Aorta (tissue), 5 donors: ENCODE results near the gene SLC47A1. TPM values are rescaled to one million over a fixed set of nuclear protein-coding genes. Genes with fewer than 3 reads are reported as not detected.

ENCODE experiments used
- ATAC-seq: fragments of 200-7000 bp; cut with Tn5 transposase; one replicate; pipeline ENCODE4 v1.9.1; 2022; ENCODE audit warnings: moderate library complexity; ENCODE audit not compliant: low FRiP score
- DNase-seq, 2 donors: peaks; one replicate each; pipeline ENCODE4 v3.0.0-alpha.2; 2020
- H3K27ac ChIP-seq, 2 donors: one replicate each; pipeline ENCODE4 v1.5.1; 2013; ENCODE audit warnings: low read length in 2 of 2, mild to moderate bottlenecking in 2 of 2, moderate library complexity in 2 of 2, control low read depth in 1 of 2, inconsistent platforms in 1 of 2, low read depth in 1 of 2
- H3K27me3 ChIP-seq, 2 donors: one replicate each; pipeline ENCODE4 v1.6.1; 2013; ENCODE audit warnings: control low read depth in 1 of 2, low read length in 1 of 2, mild to moderate bottlenecking in 1 of 2, moderate library complexity in 1 of 2; ENCODE audit not compliant: insufficient read depth in 2 of 2, control insufficient read depth in 1 of 2
- H3K36me3 ChIP-seq, 2 donors: one replicate each; pipeline ENCODE4 v1.6.1; 2013; ENCODE audit warnings: control low read depth in 1 of 2, low read length in 1 of 2, mild to moderate bottlenecking in 1 of 2; ENCODE audit not compliant: insufficient read depth in 2 of 2, control insufficient read depth in 1 of 2
- H3K4me1 ChIP-seq, 2 donors: one replicate each; pipeline ENCODE4 v1.6.1; 2013; ENCODE audit warnings: low read length in 2 of 2, control low read depth in 1 of 2, mild to moderate bottlenecking in 1 of 2, moderate library complexity in 1 of 2; ENCODE audit not compliant: insufficient read depth in 2 of 2, control insufficient read depth in 1 of 2
- H3K4me3 ChIP-seq, 2 donors: one replicate each; pipeline ENCODE4 v1.5.1; 2013; ENCODE audit warnings: low read length in 2 of 2, control low read depth in 1 of 2, mild to moderate bottlenecking in 1 of 2
- H3K9me3 ChIP-seq: one replicate; pipeline ENCODE4 v1.6.1; 2013; ENCODE audit warnings: mild to moderate bottlenecking, low read length; ENCODE audit not compliant: control insufficient read depth
- WGBS, 2 donors: extraction: QIAGEN DNeasy Blood & Tissue Kit; methylation state at CpG; one replicate each; pipeline ENCODE4 v1.1.7; 2013; 5-methylcytosine and 5-hydroxymethylcytosine counted together
- intact Hi-C, 2 donors: fragments of 100-400 bp; cut with DNase I; formaldehyde crosslinking; loops; one replicate each; pipeline versions ENCODE4 v1.14.2 to v1.15.0; 2022
- polyA plus RNA-seq, 2 donors: library from polyadenylated mRNA; stranded (reverse); fragments of 200-250 nt; gene quantifications; one replicate each; pipeline ENCODE4 v1.2.3, GENCODE V29; 2013
- total RNA-seq, 2 donors: library from RNA; stranded (reverse); fragmentation: NEBNext Ultra II Directional; extraction: Animal tissue kit (Norgen Biotek cat#: 25700); gene quantifications; one replicate each; pipeline ENCODE4 v1.2.1, GENCODE V29; 2021
- donor health status: healthy with polysubstance abuse.
- donor health status: Bipolar disorder and iron deficiency.
- donor health status: DM: no; HTN: no; CAD: no.
- donor health status: DM: no; HTN: no; CAD: no.
- donor health status: DM: yes; HTN: yes; CAD: no.

Gene SLC47A1
- total and polyA plus RNA-seq, 4 donors: 3.9 to 7.3 (median 5.8) TPM

DNA sequence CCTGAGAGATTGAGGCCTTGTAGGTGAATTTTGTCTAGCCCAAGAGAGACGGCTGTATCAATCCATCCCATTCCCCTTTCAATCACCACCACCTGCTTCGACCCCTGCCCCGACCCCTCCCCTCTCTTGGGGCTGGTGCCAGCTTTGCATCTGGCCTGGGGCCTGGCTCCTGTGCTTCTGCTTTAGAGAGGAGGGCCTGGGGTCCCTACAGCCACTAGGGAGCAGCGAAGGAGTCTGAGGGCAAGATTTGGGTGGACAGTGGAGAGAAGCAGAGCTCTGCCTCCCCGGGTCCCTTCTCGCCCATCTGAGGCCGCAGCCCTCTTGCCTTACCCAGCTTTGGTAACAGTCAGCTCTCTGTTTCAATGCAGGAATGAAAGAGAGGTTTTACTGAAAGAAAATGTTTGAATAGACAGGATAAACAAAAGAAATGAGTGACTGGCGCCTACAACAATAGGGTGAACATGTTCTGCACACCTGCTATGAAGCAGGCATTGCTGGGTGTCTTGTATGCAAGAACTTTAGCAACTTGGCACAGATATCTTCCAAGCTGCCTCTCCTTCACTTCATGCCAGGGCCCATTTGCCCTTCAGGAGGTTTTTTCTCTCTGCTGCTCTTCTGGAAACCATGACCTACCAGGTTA is 57.4 kb downstream of the SLC47A1 start:
- Histone ChIP-seq H3K27ac (no peak overlapping the region), H3K4me3 (no peak overlapping the region), H3K27me3 (no peaks in the 10 kb centered on the region), H3K4me1 (no peaks in the 10 kb centered on the region), H3K36me3 (no peaks in the 10 kb centered on the region), H3K9me3 (no peaks in the 10 kb centered on the region)
- no peak for DNase-seq
- 86% methylated on average over 8 of the region's 8 CpGs for WGBS, 2 donors
- no peak for ATAC-seq
- intact Hi-C loops: no loop called here

GRCh38 chr17:19592316-19592715 is 58.7 kb downstream of the SLC47A1 start:
- no peaks in the 10 kb centered on the region for H3K9me3 ChIP-seq
- H3K27me3 ChIP-seq: no peaks in the 10 kb centered on the region
- 81 to 84% methylated on average over 4 of the region's 4 CpGs for WGBS, 2 donors
- intact Hi-C loops: no loop called here
- DNase-seq: peak in 1 of 2 donors; percentile 56
- no peak overlapping the region for H3K4me3 ChIP-seq
- no peak for ATAC-seq
- no peaks in the 10 kb centered on the region for H3K36me3 ChIP-seq
- H3K4me1 ChIP-seq: no peaks in the 10 kb centered on the region
- no peak overlapping the region for H3K27ac ChIP-seq

- H3K4me3 ChIP-seq: no peak overlapping the region
- no peak overlapping the region for H3K27ac ChIP-seq
- intact Hi-C loops: no loop called here
- DNase-seq (peak in 1 of 2 donors; percentile 19), ATAC-seq (no peak)
- H3K36me3 ChIP-seq: no peaks in the 10 kb centered on the region
- H3K4me1 ChIP-seq: no peaks in the 10 kb centered on the region
- H3K9me3 ChIP-seq: no peaks in the 10 kb centered on the region
- H3K27me3 ChIP-seq: no peaks in the 10 kb centered on the region
- 84 to 88% methylated on average over 5 of the region's 5 CpGs for WGBS, 2 donors
Measured at GRCh38 chr17:19596869-19597268, 63.2 kb downstream of the SLC47A1 start.

DNA sequence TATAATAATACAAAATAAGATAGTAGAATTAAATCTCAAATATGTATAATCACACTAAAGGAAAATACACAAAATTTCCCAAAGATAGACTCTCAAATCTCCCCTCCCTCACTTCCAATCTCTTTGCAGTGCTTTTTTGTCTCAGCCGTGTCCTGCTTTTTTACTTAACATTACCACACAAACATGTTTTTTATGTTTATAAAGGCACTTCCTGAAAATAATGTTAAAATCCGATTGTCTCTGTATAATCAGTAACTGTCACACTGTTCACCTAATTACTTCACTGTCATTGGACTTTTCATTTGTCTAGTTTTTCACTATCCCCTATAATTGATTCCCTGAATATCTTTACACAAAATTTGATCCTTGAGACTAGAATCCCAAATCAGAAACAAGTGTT is 76.7 kb downstream of the SLC47A1 start:
- Histone ChIP-seq H3K27me3 (no peaks in the 10 kb centered on the region), H3K36me3 (no peaks in the 10 kb centered on the region)

DNA sequence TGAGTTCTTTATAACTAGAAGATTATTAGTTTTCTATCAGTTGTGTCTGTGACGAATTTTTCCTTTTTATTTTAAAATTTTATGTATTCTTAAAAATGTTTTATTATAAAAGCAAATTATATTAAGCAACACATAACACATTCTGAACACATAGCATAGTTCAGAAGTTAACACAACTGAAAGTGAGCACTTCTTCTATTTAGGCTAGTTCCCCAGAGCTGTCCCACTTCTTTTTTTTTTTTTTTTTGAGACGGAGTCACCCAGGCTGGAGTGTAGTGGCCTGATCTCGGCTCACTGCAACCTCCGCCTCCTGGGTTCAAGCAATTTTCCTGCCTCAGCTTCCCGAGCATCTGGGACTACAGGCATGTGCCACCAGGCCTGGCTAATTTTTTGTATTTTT is 77.2 kb downstream of the SLC47A1 start:
- ATAC-seq: no peak
- 86 to 89% methylated on average over 5 of the region's 5 CpGs for WGBS, 2 donors
- no peaks in the 10 kb centered on the region for H3K36me3 ChIP-seq
- DNase-seq: no peak
- intact Hi-C loops: no loop called here
- no peaks in the 10 kb centered on the region for H3K27me3 ChIP-seq
- no peak overlapping the region for H3K4me3 ChIP-seq
- H3K9me3 ChIP-seq: no peaks in the 10 kb centered on the region
- no peaks in the 10 kb centered on the region for H3K4me1 ChIP-seq
- no peak overlapping the region for H3K27ac ChIP-seq

More for the DNA sequence above, 76.7 kb downstream of the SLC47A1 start:
- Histone ChIP-seq H3K27ac (no peak overlapping the region), H3K4me3 (no peak overlapping the region), H3K9me3 (no peaks in the 10 kb centered on the region), H3K4me1 (no peaks in the 10 kb centered on the region)
- DNase-seq (no peak), ATAC-seq (no peak)
- intact Hi-C loops: no loop called here
- 70 to 80% methylated on average over 2 of the region's 2 CpGs for WGBS, 2 donors

GRCh38 chr17:19613979-19614378 is 80.3 kb downstream of the SLC47A1 start:
- Histone ChIP-seq H3K9me3 (peaks cover 2% of the 10 kb centered on the region), H3K27me3 (no peaks in the 10 kb centered on the region), H3K4me1 (no peaks in the 10 kb centered on the region), H3K27ac (no peak overlapping the region), H3K36me3 (no peaks in the 10 kb centered on the region), H3K4me3 (no peak overlapping the region)
- 92 to 93% methylated on average over 10 of the region's 10 CpGs for WGBS, 2 donors
- ATAC-seq (no peak), DNase-seq (no peak)
- intact Hi-C loops: no loop called here

DNA sequence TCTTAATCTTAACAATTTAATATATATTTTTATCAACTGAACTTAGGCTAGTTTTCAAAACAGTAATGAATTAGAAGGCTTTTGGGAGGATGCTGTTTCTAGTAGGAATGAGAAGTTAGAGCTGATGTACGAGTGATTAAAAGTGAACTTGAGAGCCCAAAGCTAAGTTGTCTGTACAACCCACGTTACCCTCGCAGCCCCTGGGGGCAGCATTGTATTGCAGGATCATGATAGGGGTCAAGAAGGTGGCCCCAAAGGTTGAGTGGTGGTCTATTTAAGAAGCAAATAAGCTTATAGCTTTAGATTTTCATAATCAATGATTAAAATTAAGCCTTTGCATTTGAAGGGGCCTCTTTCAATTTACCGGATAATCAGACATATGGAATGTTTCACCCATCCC is 81.2 kb downstream of the SLC47A1 start:
- no peaks in the 10 kb centered on the region for H3K36me3 ChIP-seq
- ATAC-seq: no peak
- H3K4me3 ChIP-seq: no peak overlapping the region
- no peaks in the 10 kb centered on the region for H3K27me3 ChIP-seq
- H3K4me1 ChIP-seq: no peaks in the 10 kb centered on the region
- intact Hi-C loops: no loop called here
- DNase-seq: no peak
- peaks cover 2% of the 10 kb centered on the region for H3K9me3 ChIP-seq
- H3K27ac ChIP-seq: no peak overlapping the region
- whole genome bisulfite sequencing, 2 donors: 90 to 93% methylated on average over 4 of the region's 4 CpGs

- Histone ChIP-seq H3K36me3 (no peaks in the 10 kb centered on the region), H3K9me3 (peaks cover 7% of the 10 kb centered on the region), H3K27ac (no peak overlapping the region), H3K4me3 (no peak overlapping the region), H3K4me1 (no peaks in the 10 kb centered on the region), H3K27me3 (no peaks in the 10 kb centered on the region)
- ATAC-seq: no peak
- no peak for DNase-seq
- 94 to 97% methylated on average over 3 of the region's 3 CpGs for WGBS, 2 donors
- intact Hi-C loops: no loop called here
Measured at GRCh38 chr17:19618015-19618414, 84.4 kb downstream of the SLC47A1 start.

DNA sequence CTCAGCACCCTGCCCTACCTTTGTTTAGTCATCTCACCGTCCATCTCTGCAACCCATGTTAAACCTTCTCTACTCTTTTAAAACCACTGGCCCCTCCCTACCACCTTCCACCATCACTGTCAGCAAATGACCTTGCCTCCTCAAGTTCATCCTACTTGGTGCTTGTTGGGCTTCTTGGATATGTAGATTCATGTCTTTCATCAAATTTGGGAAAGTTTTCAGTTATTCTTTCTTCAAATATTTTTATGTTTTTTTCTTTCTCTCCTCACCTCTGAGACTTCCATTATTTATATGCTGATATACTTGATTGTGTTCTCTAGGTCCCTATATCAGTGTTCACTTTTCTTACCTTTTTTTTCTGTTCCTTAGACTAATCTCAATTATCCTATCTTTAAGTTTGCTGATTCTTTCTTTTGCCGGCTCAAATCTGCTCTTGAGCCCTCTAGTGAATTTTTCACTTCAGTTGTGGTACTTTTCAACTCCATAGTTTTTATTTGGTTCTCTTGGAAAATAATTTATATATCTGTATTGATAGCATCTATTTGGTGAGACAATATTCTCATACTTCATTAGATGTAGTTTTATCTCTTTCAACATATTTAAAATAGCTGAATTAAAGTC is 86.2 kb downstream of the SLC47A1 start:
- no peaks in the 10 kb centered on the region for H3K36me3 ChIP-seq
- intact Hi-C loops: no loop called here
- DNase-seq (no peak), ATAC-seq (no peak)
- no peaks in the 10 kb centered on the region for H3K27me3 ChIP-seq
- no peak overlapping the region for H3K27ac ChIP-seq
- peaks cover 7% of the 10 kb centered on the region for H3K9me3 ChIP-seq
- 71 to 73% methylated on average over 2 of the region's 2 CpGs for WGBS, 2 donors
- no peaks in the 10 kb centered on the region for H3K4me1 ChIP-seq
- no peak overlapping the region for H3K4me3 ChIP-seq
